ENCODE results near the gene PIGW.
A peak's percentile ranks its signal among the peaks of the same experiment; 100 is the strongest.
"Not testable (repeated sequence)": the region's sequence is repeated elsewhere in the genome, so short reads cannot be mapped to it uniquely, and the experiment has no call there.

PIGW gene

GRCh38 chr17:36508439-36508838, 26.3 kb upstream of the PIGW start:
- WGBS (ENCODE audit: extremely low coverage, insufficient coverage, insufficient read length): no CpG with 5 or more reads among the region's 2 CpGs
- not testable (repeated sequence) for H2BK5ac ChIP-seq (ENCODE audit: low read depth, low read length, poor library complexity); H2BK12ac ChIP-seq (ENCODE audit: low read length); H3K18ac ChIP-seq (ENCODE audit: low read length); H2AFZ ChIP-seq (ENCODE audit: insufficient read depth, low read length, poor library complexity); H3K9me3 ChIP-seq (ENCODE audit: insufficient read depth, low read depth, low read length); H2BK120ac ChIP-seq (ENCODE audit: insufficient read depth, low read length, poor library complexity); H3K27me3 ChIP-seq (ENCODE audit: insufficient read depth, low read length); H3K4ac ChIP-seq (ENCODE audit: low read depth, low read length); H4K8ac ChIP-seq (ENCODE audit: low read depth, low read length); H3K4me2 ChIP-seq (ENCODE audit: low read length); H3K79me2 ChIP-seq (ENCODE audit: control insufficient read depth, insufficient read depth, low read length, poor library complexity); H3K23ac ChIP-seq (ENCODE audit: low read length); H3K27ac ChIP-seq (ENCODE audit: low read depth, low read length); H2AK5ac ChIP-seq (ENCODE audit: low read length); H4K12ac ChIP-seq (ENCODE audit: low read depth, low read length); H3K4me1 ChIP-seq (ENCODE audit: control insufficient read depth in 1 of 2, insufficient read depth in 2 of 2, low read length in 2 of 2); DNase-seq; H3K14ac ChIP-seq (ENCODE audit: low read length); H3K4me3 ChIP-seq (ENCODE audit: low read depth, low read length); H3K9ac ChIP-seq (ENCODE audit: low read length); H4K91ac ChIP-seq (ENCODE audit: low read depth, low read length); H3K79me1 ChIP-seq (ENCODE audit: low read length)
- H3K36me3 ChIP-seq (ENCODE audit: control insufficient read depth in 1 of 2, insufficient read depth in 2 of 2, low read length in 2 of 2): peaks cover 83 to 85% of the 10 kb centered on the region in 2 experiments

GRCh38 chr17:36509272-36509985, 25.4 kb upstream of the PIGW start:
- Histone ChIP-seq H2BK12ac (ENCODE audit: low read length) (no peak overlapping the region), H3K9ac (ENCODE audit: low read length) (no peak overlapping the region), H3K4ac (ENCODE audit: low read depth, low read length) (no peak overlapping the region), H3K27me3 (ENCODE audit: insufficient read depth, low read length) (no peaks in the 10 kb centered on the region), H3K79me2 (ENCODE audit: control insufficient read depth, insufficient read depth, low read length, poor library complexity) (no peaks in the 10 kb centered on the region), H4K12ac (ENCODE audit: low read depth, low read length) (no peak overlapping the region), H3K9me3 (ENCODE audit: insufficient read depth, low read depth, low read length) (peaks cover 4% of the 10 kb centered on the region), H2AFZ (ENCODE audit: insufficient read depth, low read length, poor library complexity) (no peak overlapping the region), H3K79me1 (ENCODE audit: low read length) (no peaks in the 10 kb centered on the region), H4K8ac (ENCODE audit: low read depth, low read length) (no peak overlapping the region), H3K4me3 (ENCODE audit: low read depth, low read length) (no peak overlapping the region), H3K27ac (ENCODE audit: low read depth, low read length) (no peak overlapping the region), H2AK5ac (ENCODE audit: low read length) (no peak overlapping the region), H3K18ac (ENCODE audit: low read length) (no peak overlapping the region), H3K14ac (ENCODE audit: low read length) (no peak overlapping the region), H2BK5ac (ENCODE audit: low read depth, low read length, poor library complexity) (no peak overlapping the region), H3K4me1 (ENCODE audit: control insufficient read depth in 1 of 2, insufficient read depth in 2 of 2, low read length in 2 of 2) (no peaks in the 10 kb centered on the region), H2BK120ac (ENCODE audit: insufficient read depth, low read length, poor library complexity) (no peak overlapping the region), H4K91ac (ENCODE audit: low read depth, low read length) (no peak overlapping the region), H3K23ac (ENCODE audit: low read length) (no peak overlapping the region), H3K36me3 (ENCODE audit: control insufficient read depth in 1 of 2, insufficient read depth in 2 of 2, low read length in 2 of 2) (peaks cover 78 to 84% of the 10 kb centered on the region in 2 experiments), H3K4me2 (ENCODE audit: low read length) (no peak overlapping the region)
- peak in 1 of 2 donors; percentile 39 for DNase-seq
- no CpG with 5 or more reads among the region's 9 CpGs for WGBS (ENCODE audit: extremely low coverage, insufficient coverage, insufficient read length)

- Histone ChIP-seq H3K4me1 (ENCODE audit: control insufficient read depth in 1 of 2, insufficient read depth in 2 of 2, low read length in 2 of 2) (no peaks in the 10 kb centered on the region), H3K14ac (ENCODE audit: low read length) (no peak overlapping the region), H3K4me3 (ENCODE audit: low read depth, low read length) (no peak overlapping the region), H3K79me1 (ENCODE audit: low read length) (no peaks in the 10 kb centered on the region), H4K8ac (ENCODE audit: low read depth, low read length) (no peak overlapping the region), H3K4me2 (ENCODE audit: low read length) (no peak overlapping the region), H3K9ac (ENCODE audit: low read length) (no peak overlapping the region), H4K91ac (ENCODE audit: low read depth, low read length) (no peak overlapping the region), H3K9me3 (ENCODE audit: insufficient read depth, low read depth, low read length) (peaks cover 4% of the 10 kb centered on the region), H3K79me2 (ENCODE audit: control insufficient read depth, insufficient read depth, low read length, poor library complexity) (no peaks in the 10 kb centered on the region), H3K27ac (ENCODE audit: low read depth, low read length) (no peak overlapping the region), H2AK5ac (ENCODE audit: low read length) (no peak overlapping the region), H2BK120ac (ENCODE audit: insufficient read depth, low read length, poor library complexity) (no peak overlapping the region), H2AFZ (ENCODE audit: insufficient read depth, low read length, poor library complexity) (no peak overlapping the region), H4K12ac (ENCODE audit: low read depth, low read length) (no peak overlapping the region), H3K23ac (ENCODE audit: low read length) (no peak overlapping the region), H3K27me3 (ENCODE audit: insufficient read depth, low read length) (no peaks in the 10 kb centered on the region), H3K18ac (ENCODE audit: low read length) (no peak overlapping the region), H2BK5ac (ENCODE audit: low read depth, low read length, poor library complexity) (no peak overlapping the region), H3K4ac (ENCODE audit: low read depth, low read length) (no peak overlapping the region), H2BK12ac (ENCODE audit: low read length) (no peak overlapping the region), H3K36me3 (ENCODE audit: control insufficient read depth in 1 of 2, insufficient read depth in 2 of 2, low read length in 2 of 2) (peaks cover 76 to 86% of the 10 kb centered on the region in 2 experiments)
- peak; percentile 57 to 66 for DNase-seq
- WGBS (ENCODE audit: extremely low coverage, insufficient coverage, insufficient read length): no CpG with 5 or more reads among the region's 14 CpGs
Observed at GRCh38 chr17:36510636-36511035, 24.2 kb upstream of the PIGW start.

- no peak for DNase-seq
- no peak overlapping the region for H3K18ac ChIP-seq (ENCODE audit: low read length)
- no peak overlapping the region for H3K23ac ChIP-seq (ENCODE audit: low read length)
- H3K27me3 ChIP-seq (ENCODE audit: insufficient read depth, low read length): no peaks in the 10 kb centered on the region
- peaks cover 73 to 85% of the 10 kb centered on the region in 2 experiments for H3K36me3 ChIP-seq (ENCODE audit: control insufficient read depth in 1 of 2, insufficient read depth in 2 of 2, low read length in 2 of 2)
- no peaks in the 10 kb centered on the region for H3K4me1 ChIP-seq (ENCODE audit: control insufficient read depth in 1 of 2, insufficient read depth in 2 of 2, low read length in 2 of 2)
- H3K79me2 ChIP-seq (ENCODE audit: control insufficient read depth, insufficient read depth, low read length, poor library complexity): no peaks in the 10 kb centered on the region
- H4K12ac ChIP-seq (ENCODE audit: low read depth, low read length): no peak overlapping the region
- H2BK5ac ChIP-seq (ENCODE audit: low read depth, low read length, poor library complexity): no peak overlapping the region
- H3K27ac ChIP-seq (ENCODE audit: low read depth, low read length): no peak overlapping the region
- no peak overlapping the region for H4K8ac ChIP-seq (ENCODE audit: low read depth, low read length)
- H2BK12ac ChIP-seq (ENCODE audit: low read length): no peak overlapping the region
- H3K14ac ChIP-seq (ENCODE audit: low read length): no peak overlapping the region
- H4K91ac ChIP-seq (ENCODE audit: low read depth, low read length): no peak overlapping the region
- no peak overlapping the region for H3K4me3 ChIP-seq (ENCODE audit: low read depth, low read length)
- no peak overlapping the region for H2AK5ac ChIP-seq (ENCODE audit: low read length)
- no peak overlapping the region for H3K9ac ChIP-seq (ENCODE audit: low read length)
- no peak overlapping the region for H3K4me2 ChIP-seq (ENCODE audit: low read length)
- H2BK120ac ChIP-seq (ENCODE audit: insufficient read depth, low read length, poor library complexity): no peak overlapping the region
- H3K79me1 ChIP-seq (ENCODE audit: low read length): no peaks in the 10 kb centered on the region
- H2AFZ ChIP-seq (ENCODE audit: insufficient read depth, low read length, poor library complexity): no peak overlapping the region
- no CpG with 5 or more reads among the region's 6 CpGs for WGBS (ENCODE audit: extremely low coverage, insufficient coverage, insufficient read length)
- H3K4ac ChIP-seq (ENCODE audit: low read depth, low read length): no peak overlapping the region
- peaks cover 4% of the 10 kb centered on the region for H3K9me3 ChIP-seq (ENCODE audit: insufficient read depth, low read depth, low read length)
Observed at GRCh38 chr17:36511216-36511615, 23.6 kb upstream of the PIGW start.
